ENCODE data around the gene MMD.

DNA sequence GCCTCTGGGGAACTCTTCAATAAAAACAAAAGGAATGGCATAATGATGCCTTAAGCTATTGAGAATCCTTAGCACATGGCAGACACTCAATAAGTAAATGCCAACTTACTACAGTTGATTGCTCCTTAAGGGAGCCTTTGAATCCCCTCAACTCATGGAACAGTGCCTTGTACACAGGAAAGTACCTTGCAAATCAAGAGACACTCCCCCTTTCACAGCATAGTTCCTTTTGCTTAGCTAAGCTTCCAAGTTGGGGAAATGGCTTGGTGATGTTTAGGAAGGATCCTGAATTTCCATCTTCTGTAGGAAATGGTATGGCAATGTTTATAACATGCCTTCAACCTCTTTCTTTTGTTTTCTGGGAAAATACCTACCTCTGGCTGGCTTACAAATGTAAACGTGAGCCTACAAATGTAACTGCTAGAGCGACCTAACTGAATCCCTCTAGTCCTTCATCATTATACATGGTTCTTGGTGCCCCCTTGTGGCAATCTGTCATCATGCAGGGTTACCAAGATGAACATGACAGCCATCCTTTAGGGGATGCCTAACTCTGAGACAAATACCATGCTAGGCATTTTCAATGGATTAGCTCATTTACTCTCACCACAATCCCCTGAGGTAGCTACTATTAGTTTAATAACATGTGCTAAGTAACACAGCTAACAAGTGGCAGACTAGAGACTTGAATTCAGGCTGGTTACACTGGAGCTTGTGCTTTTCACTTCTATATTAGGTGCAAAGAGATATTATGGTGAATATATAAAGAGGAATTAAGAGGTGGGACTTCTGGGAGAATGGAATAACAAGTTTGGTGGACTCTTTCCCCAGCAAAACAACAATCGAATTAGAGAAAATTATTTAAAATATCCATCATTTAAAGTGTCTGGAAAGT is 65.0 kb downstream of the MMD start:
- TF ChIP-seq, protein P1, sequence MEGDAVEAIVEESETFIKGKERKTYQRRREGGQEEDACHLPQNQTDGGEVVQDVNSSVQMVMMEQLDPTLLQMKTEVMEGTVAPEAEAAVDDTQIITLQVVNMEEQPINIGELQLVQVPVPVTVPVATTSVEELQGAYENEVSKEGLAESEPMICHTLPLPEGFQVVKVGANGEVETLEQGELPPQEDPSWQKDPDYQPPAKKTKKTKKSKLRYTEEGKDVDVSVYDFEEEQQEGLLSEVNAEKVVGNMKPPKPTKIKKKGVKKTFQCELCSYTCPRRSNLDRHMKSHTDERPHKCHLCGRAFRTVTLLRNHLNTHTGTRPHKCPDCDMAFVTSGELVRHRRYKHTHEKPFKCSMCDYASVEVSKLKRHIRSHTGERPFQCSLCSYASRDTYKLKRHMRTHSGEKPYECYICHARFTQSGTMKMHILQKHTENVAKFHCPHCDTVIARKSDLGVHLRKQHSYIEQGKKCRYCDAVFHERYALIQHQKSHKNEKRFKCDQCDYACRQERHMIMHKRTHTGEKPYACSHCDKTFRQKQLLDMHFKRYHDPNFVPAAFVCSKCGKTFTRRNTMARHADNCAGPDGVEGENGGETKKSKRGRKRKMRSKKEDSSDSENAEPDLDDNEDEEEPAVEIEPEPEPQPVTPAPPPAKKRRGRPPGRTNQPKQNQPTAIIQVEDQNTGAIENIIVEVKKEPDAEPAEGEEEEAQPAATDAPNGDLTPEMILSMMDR (IDR thresholded peaks at IDR 0.05; ENCODE audit: insufficient read depth, low read length, poor library complexity, severe bottlenecking), result peak; percentile 73
- no peak for TF ChIP-seq EZH2phosphoT487 (conservative IDR thresholded peaks at IDR 0.05; ENCODE audit: low read length)

Measured in SU-DHL-6 (cell line).